IMR-90 (cell line): ENCODE measurements around the gene ARHGAP24. TPM values are rescaled to one million over a fixed set of nuclear protein-coding genes. Genes with fewer than 3 reads are reported as not detected.

Source experiments
- ATAC-seq: fragments of 200-7000 bp; cut with Tn5 transposase; 2 replicates; pipeline ENCODE4 v1.9.1; 2020; ENCODE audit warnings: low read depth, mild to moderate bottlenecking, moderate library complexity
- BruUV-seq: library from RNA; stranded (reverse); fragments of 400-500 nt; replicated peaks from 2 replicates; lab custom pipeline; 2021; lab: Mats Ljungman, UMichigan
- CTCF ChIA-PET: fragments of 300-600 bp; formaldehyde crosslinking; extraction: SDS; loops from one replicate; lab custom pipeline; 2021; ENCODE audit warnings: antibody characterized with exemption; lab: Yijun Ruan, JAX
- POLR2A ChIA-PET: fragments of 300-600 bp; sonication (Branson Sonifier 250); formaldehyde crosslinking; loops from one replicate; lab custom pipeline; 2022; ENCODE audit warnings: antibody characterized with exemption; ENCODE audit not compliant: unreplicated experiment; lab: Charles Lee
- DNase-seq: peaks from one replicate; pipeline ENCODE4 v3.0.0; 2013
- H2AFZ ChIP-seq: replicated peaks from 2 replicates; pipeline ENCODE3; 2013; ENCODE audit warnings: low read length, mild to moderate bottlenecking; ENCODE audit not compliant: poor library complexity
- H2AK5ac ChIP-seq: 2 replicates; pipeline ENCODE4 v1.6.1; 2013; ENCODE audit warnings: low read depth, low read length, inconsistent platforms
- H2AK9ac ChIP-seq: replicated peaks from 2 replicates; pipeline ENCODE3; 2013; ENCODE audit warnings: mild to moderate bottlenecking, low read depth, low read length, moderate library complexity; ENCODE audit not compliant: poor library complexity
- H2BK120ac ChIP-seq: 2 replicates; pipeline ENCODE4 v1.6.1; 2013; ENCODE audit warnings: low read depth, low read length, inconsistent platforms
- H2BK15ac ChIP-seq: 3 replicates; pipeline ENCODE4 v1.6.1; 2013; ENCODE audit warnings: low read depth, low read length, inconsistent platforms
- H2BK20ac ChIP-seq: 2 replicates; pipeline ENCODE4 v1.6.1; 2013; ENCODE audit warnings: low read depth, mild to moderate bottlenecking, inconsistent platforms, low read length, moderate library complexity
- H2BK5ac ChIP-seq: 2 replicates; pipeline ENCODE4 v1.6.1; 2013; ENCODE audit warnings: mild to moderate bottlenecking, low read depth, low read length, inconsistent platforms; ENCODE audit not compliant: poor library complexity, severe bottlenecking
- H3K14ac ChIP-seq: replicated peaks from 2 replicates; pipeline ENCODE4 v1.6.1; 2013; ENCODE audit warnings: low read depth, low read length, inconsistent platforms
- H3K18ac ChIP-seq: 2 replicates; pipeline ENCODE4 v1.6.1; 2013; ENCODE audit warnings: low read depth, low read length, control low read depth
- H3K23ac ChIP-seq: 2 replicates; pipeline ENCODE4 v1.6.1; 2013; ENCODE audit warnings: low read depth, low read length, inconsistent platforms
- H3K27ac ChIP-seq: 2 replicates; pipeline ENCODE4 v1.5.1; 2013; ENCODE audit warnings: mild to moderate bottlenecking, control low read depth, low read length; ENCODE audit not compliant: insufficient read depth
- H3K27me3 ChIP-seq: 2 replicates; pipeline ENCODE4 v1.6.1; 2013; ENCODE audit warnings: low read length; ENCODE audit not compliant: control insufficient read depth, insufficient read depth
- H3K36me3 ChIP-seq: 2 replicates; pipeline ENCODE4 v1.6.1; 2013; ENCODE audit warnings: low read length, mixed read lengths; ENCODE audit not compliant: control insufficient read depth, insufficient read depth
- H3K4ac ChIP-seq: 2 replicates; pipeline ENCODE4 v1.6.1; 2013; ENCODE audit warnings: low read depth, low read length, inconsistent platforms
- H3K4me1 ChIP-seq: 2 replicates; pipeline ENCODE4 v1.6.1; 2013; ENCODE audit warnings: low read length, mixed read lengths; ENCODE audit not compliant: control insufficient read depth, insufficient read depth
- H3K4me2 ChIP-seq: 2 replicates; pipeline ENCODE4 v1.6.1; 2013; ENCODE audit warnings: low read depth, mild to moderate bottlenecking, control low read depth, low read length, moderate library complexity
- H3K4me3 ChIP-seq: 2 replicates; pipeline ENCODE4 v1.5.1; 2013; ENCODE audit warnings: low read depth, mild to moderate bottlenecking, control low read depth, low read length, moderate library complexity; ENCODE audit not compliant: insufficient read depth
- H3K56ac ChIP-seq: 2 replicates; pipeline ENCODE4 v1.6.1; 2013; ENCODE audit warnings: low read length, inconsistent platforms; ENCODE audit not compliant: insufficient read depth; ENCODE audit errors: extremely low read depth
- H3K79me1 ChIP-seq, 2 experiments: 2 replicates each; pipeline ENCODE4 v1.6.1; 2013; ENCODE audit warnings: low read length in 2 of 2, inconsistent platforms in 1 of 2, low read depth in 1 of 2
- H3K9ac ChIP-seq: 2 replicates; pipeline ENCODE4 v1.6.1; 2013; ENCODE audit warnings: low read depth, low read length, control low read depth
- H3K9me1 ChIP-seq: 2 replicates; pipeline ENCODE4 v1.6.1; 2013; ENCODE audit warnings: low read length, inconsistent platforms; ENCODE audit not compliant: insufficient read depth
- H3K9me3 ChIP-seq: 2 replicates; pipeline ENCODE4 v1.6.1; 2013; ENCODE audit warnings: low read length; ENCODE audit not compliant: control insufficient read depth, insufficient read depth
- H4K20me1 ChIP-seq: 2 replicates; pipeline ENCODE4 v1.6.1; 2013; ENCODE audit warnings: low read length, inconsistent platforms; ENCODE audit not compliant: insufficient read depth
- H4K5ac ChIP-seq: 2 replicates; pipeline ENCODE4 v1.6.1; 2013; ENCODE audit warnings: mild to moderate bottlenecking, low read depth, low read length, control low read depth
- H4K8ac ChIP-seq, 2 experiments: 2 replicates each; pipeline ENCODE4 v1.6.1; 2013; ENCODE audit warnings: low read depth in 2 of 2, low read length in 2 of 2, control low read depth in 1 of 2, inconsistent platforms in 1 of 2
- H4K91ac ChIP-seq: 2 replicates; pipeline ENCODE4 v1.6.1; 2013; ENCODE audit warnings: low read depth, low read length, inconsistent platforms; ENCODE audit not compliant: insufficient read depth
- BHLHE40 ChIP-seq: fragments of 150-350 bp; IDR thresholded peaks from 2 replicates; pipeline ENCODE4 v1.6.1; 2016; ENCODE audit warnings: mild to moderate bottlenecking, low read depth, low read length
- CEBPB ChIP-seq: IDR thresholded peaks from 2 replicates; pipeline ENCODE4 v1.6.1; 2012; ENCODE audit warnings: low read depth, low read length, improper control_type of control experiment
- CHD1 ChIP-seq: IDR thresholded peaks from 2 replicates; pipeline ENCODE4 v1.6.1; 2012; ENCODE audit warnings: low read depth, low read length, improper control_type of control experiment
- CTCF ChIP-seq: conservative IDR thresholded peaks from 2 replicates; pipeline ENCODE4 v1.5.1; 2012; ENCODE audit warnings: mild to moderate bottlenecking, low read depth, low read length, improper control_type of control experiment
- ELK1 ChIP-seq: fragments of 150-350 bp; IDR thresholded peaks from 2 replicates; pipeline ENCODE4 v1.6.1; 2016; ENCODE audit warnings: low read depth, mild to moderate bottlenecking, low read length, moderate library complexity, borderline replicate concordance
- FOS ChIP-seq: fragments of 150-350 bp; IDR thresholded peaks from 2 replicates; pipeline ENCODE4 v1.6.1; 2016; ENCODE audit warnings: low read depth, low read length
- MAFK ChIP-seq: IDR thresholded peaks from 2 replicates; pipeline ENCODE4 v1.6.1; 2012; ENCODE audit warnings: low read depth, low read length, improper control_type of control experiment
- MAZ ChIP-seq: IDR thresholded peaks from 2 replicates; pipeline ENCODE4 v1.6.1; 2012; ENCODE audit warnings: low read depth, mild to moderate bottlenecking, low read length, improper control_type of control experiment, moderate library complexity, borderline replicate concordance
- MXI1 ChIP-seq: IDR thresholded peaks from 2 replicates; pipeline ENCODE4 v1.6.1; 2012; ENCODE audit warnings: low read depth, mild to moderate bottlenecking, low read length, moderate library complexity, borderline replicate concordance
- POLR2A ChIP-seq: IDR thresholded peaks from 2 replicates; pipeline ENCODE4 v1.6.1; 2012; ENCODE audit warnings: mild to moderate bottlenecking, low read depth, low read length
- RAD21 ChIP-seq: IDR thresholded peaks from 2 replicates; pipeline ENCODE4 v1.6.1; 2012; ENCODE audit warnings: low read length, improper control_type of control experiment
- RCOR1 ChIP-seq: IDR thresholded peaks from 2 replicates; pipeline ENCODE4 v1.6.1; 2012; ENCODE audit warnings: mild to moderate bottlenecking, low read length, improper control_type of control experiment; ENCODE audit not compliant: insufficient replicate concordance
- RFX5 ChIP-seq: IDR thresholded peaks from 2 replicates; pipeline ENCODE4 v1.8.0; 2012; ENCODE audit warnings: low read depth, mild to moderate bottlenecking, low read length, moderate library complexity
- SMC3 ChIP-seq: fragments of 150-350 bp; IDR thresholded peaks from 2 replicates; pipeline ENCODE4 v1.6.1; 2016; ENCODE audit warnings: low read depth, mild to moderate bottlenecking, antibody characterized with exemption, low read length, moderate library complexity
- WGBS, 2 experiments: methylation state at CpG; one replicate each; pipeline versions ENCODE4 v1.1.5 to v1.1.7; 2013; ENCODE audit warnings: missing lambda C conversion rate in 2 of 2; ENCODE audit not compliant: insufficient read length in 1 of 2; ENCODE audit errors: extremely low coverage in 2 of 2; 5-methylcytosine and 5-hydroxymethylcytosine counted together
- dilution Hi-C: fragments of 300-500 bp; cut with HindIII; formaldehyde crosslinking; loops from one replicate; pipeline ENCODE4 v1.14.3; 2018; ENCODE audit warnings: low sequenced_read_pairs; ENCODE audit not compliant: unreplicated experiment
- in situ Hi-C: fragments of 300-500 bp; cut with MboI; formaldehyde crosslinking; loops from 3 replicates; pipeline ENCODE4 v1.14.3; 2019; ENCODE audit warnings: low sequenced_read_pairs, inconsistent platforms, mixed read lengths
- intact Hi-C: fragments of 100-400 bp; cut with micrococcal nuclease; formaldehyde crosslinking; loops from 2 replicates; pipeline ENCODE4 v1.10.0; 2022
- polyA plus RNA-seq, 3 experiments: library from polyadenylated mRNA; depleted of rRNA; stranded (reverse); fragments of >200 nt; gene quantifications; 2 replicates each; pipeline ENCODE4 v1.2.3, GENCODE V29; 2012; ENCODE audit warnings: low replicate concordance in 1 of 3
- total RNA-seq: library from RNA; depleted of rRNA; stranded (reverse); fragments of >200 nt; gene quantifications from 2 replicates; pipeline ENCODE4 v1.2.3, GENCODE V29; 2012

ARHGAP24 gene
- total and polyA plus RNA-seq, 2 of the 4 experiments (the other 2 are of a cell fraction): 11.9 to 24.0 TPM

- BruUV-seq: no TSS peak
- no peak overlapping the region for H2AK5ac ChIP-seq
- dilution Hi-C loops: no loop called here
- H3K18ac ChIP-seq: no peak overlapping the region
- no peak overlapping the region for H3K4me3 ChIP-seq
- H3K27me3 ChIP-seq: no peaks in the 10 kb centered on the region
- H4K5ac ChIP-seq: no peak overlapping the region
- no peak overlapping the region for H2AFZ ChIP-seq
- H4K8ac ChIP-seq: no peak overlapping the region
- ATAC-seq (no peak), DNase-seq (no peak)
- no peak overlapping the region for H2BK15ac ChIP-seq
- in situ Hi-C loops: no loop called here
- no peak overlapping the region for H4K91ac ChIP-seq
- H3K27ac ChIP-seq: no peak overlapping the region
- no peak overlapping the region for H3K9ac ChIP-seq
- no peaks in the 10 kb centered on the region for H3K79me1 ChIP-seq
- no peak overlapping the region for H3K23ac ChIP-seq
- TF ChIP-seq ELK1 (no peak), RCOR1 (no peak), MAZ (no peak), RFX5 (no peak), SMC3 (no peak), FOS (no peak), MAFK (no peak), CHD1 (no peak), CEBPB (no peak), BHLHE40 (no peak), MXI1 (no peak), POLR2A (no peak), CTCF (no peak), RAD21 (no peak)
- intact Hi-C loops: no loop called here
- H2BK5ac ChIP-seq: no peak overlapping the region
- no peak overlapping the region for H2AK9ac ChIP-seq
- H2BK120ac ChIP-seq: no peak overlapping the region
- H3K4me1 ChIP-seq: no peaks in the 10 kb centered on the region
- no peak overlapping the region for H3K4me2 ChIP-seq
- no peaks in the 10 kb centered on the region for H3K9me1 ChIP-seq
- no peaks in the 10 kb centered on the region for H4K20me1 ChIP-seq
- ChIA-PET CTCF (no interaction called here), POLR2A (interaction anchor here (0.7 kb wide), 1 partner anchor 129 kb away, joined by 4 read pairs; no protein-coding TSS in a partner anchor)
- H3K14ac ChIP-seq: no peak overlapping the region
- H3K36me3 ChIP-seq: no peaks in the 10 kb centered on the region
- no peak overlapping the region for H2BK20ac ChIP-seq
- no peaks in the 10 kb centered on the region for H3K9me3 ChIP-seq
- no CpG with 5 or more reads among the region's 5 CpGs for WGBS, 2 experiments
- no peak overlapping the region for H3K56ac ChIP-seq
- H3K4ac ChIP-seq: no peak overlapping the region
Measured at GRCh38 chr4:85430697-85431096, 44.3 kb upstream of the ARHGAP24 start.
